GM04503 (cell line): ENCODE data around the gene ERBB3.
"Not testable (repeated sequence)": the region's sequence is repeated elsewhere in the genome, so short reads cannot be mapped to it uniquely, and the experiment has no call there.

ENCODE experiments used
- DNase-seq: peaks from one replicate; pipeline ENCODE4 v3.0.0-alpha.2; 2012; ENCODE audit warnings: low read depth

The ERBB3 gene

DNA sequence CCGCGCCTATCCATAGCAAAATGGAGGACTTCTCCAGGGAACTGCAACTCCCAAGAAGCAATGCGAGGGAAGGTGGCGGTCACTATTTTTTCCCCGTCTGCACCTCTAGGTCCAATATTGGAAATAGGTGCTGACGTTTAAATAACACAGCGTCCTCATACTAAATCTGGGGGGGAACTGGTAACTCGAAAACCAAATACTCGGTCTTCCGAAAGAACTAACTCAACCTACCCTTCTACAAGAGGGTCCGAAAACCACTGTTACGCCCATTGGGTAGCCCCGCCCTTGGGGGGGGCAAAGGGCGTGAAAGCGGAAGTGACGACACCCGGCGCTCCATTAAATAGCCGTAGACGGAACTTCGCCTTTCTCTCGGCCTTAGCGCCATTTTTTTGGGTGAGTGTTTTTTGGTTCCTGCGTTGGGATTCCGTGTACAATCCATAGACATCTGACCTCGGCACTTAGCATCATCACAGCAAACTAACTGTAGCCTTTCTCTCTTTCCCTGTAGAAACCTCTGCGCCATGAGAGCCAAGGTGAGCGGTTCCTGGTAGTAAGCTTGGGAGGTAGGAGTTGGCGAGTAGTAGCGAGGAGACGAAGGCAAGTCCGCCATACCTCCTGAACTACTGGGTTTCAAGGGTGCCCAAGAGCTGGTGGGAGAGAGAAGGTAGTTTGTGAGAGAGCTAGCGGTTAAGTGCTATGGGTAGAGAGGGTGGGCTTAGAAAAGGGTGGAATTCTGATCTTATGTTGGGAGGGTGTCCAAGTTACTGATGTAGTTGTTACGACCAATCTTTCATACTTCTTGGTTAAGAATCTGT lies 36.5 kb downstream of the ERBB3 start, which contains the start of gene RPL41:
Gene RPL41 (plus strand): TSS at position 367 of the 815 bp plus-strand sequence.
- DNase-seq = peak; percentile 74

GRCh38 chr12:56117082-56117706 lies 37.2 kb downstream of the ERBB3 start:
- DNase-seq = not testable (repeated sequence)

DNA sequence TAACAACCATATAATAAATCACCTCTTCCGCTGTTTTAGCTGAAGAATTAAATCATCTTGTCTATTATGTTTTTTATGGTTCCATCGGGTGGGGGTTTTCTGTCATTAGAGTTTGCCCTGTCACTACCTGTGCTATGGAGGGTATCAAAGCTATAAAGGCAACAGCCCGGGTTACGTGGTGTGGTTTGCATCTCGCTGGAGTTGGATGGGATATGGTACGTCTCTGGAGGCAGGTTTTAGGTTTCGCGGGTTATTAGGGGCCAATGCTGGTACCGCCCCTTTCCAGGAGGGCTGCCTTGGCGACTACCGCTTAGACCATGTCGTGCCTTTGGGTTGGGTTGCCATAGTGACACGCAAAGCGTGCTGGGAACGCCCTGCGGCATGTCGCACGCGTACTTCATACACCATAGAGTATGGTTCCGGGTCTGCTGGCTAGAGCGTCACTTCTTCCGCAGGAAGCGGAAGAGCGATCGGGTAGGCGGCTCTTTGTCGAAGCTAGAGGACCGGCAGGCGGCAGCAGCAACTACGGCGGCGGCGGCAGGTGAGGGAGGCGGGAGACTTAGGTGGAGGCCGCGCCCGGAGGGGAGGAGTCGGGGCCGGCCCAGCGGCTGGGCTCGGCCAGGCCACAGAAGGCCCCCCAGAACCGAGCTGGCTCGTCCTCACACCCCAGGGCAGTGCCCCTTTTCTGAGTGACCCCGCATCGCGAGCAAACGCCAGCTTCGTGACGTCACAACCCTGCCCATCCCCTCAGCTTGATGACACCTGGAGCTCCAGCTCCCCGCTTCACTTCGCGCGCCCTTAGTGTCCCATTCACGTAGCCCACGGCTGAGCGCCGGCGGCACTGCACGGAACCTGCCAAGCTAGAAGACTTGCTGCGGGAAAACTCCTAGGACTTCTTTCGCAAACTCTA lies 38.1 kb downstream of the ERBB3 start, which contains the start of gene ZC3H10:
Gene ZC3H10 (plus strand): TSS at position 489 of the 910 bp plus-strand sequence. CDS start 2,297 bp downstream, outside the sequence.
- DNase-seq = peak; percentile 95

- no peak for DNase-seq
These were observed 38.9 kb downstream of the ERBB3 start for GRCh38 chr12:56118688-56119357.

- peak; percentile 87 for DNase-seq
These were observed 39.4 kb downstream of the ERBB3 start for GRCh38 chr12:56119361-56119796.

GRCh38 chr12:56120158-56120846 lies 40.3 kb downstream of the ERBB3 start:
- no peak for DNase-seq

- no peak for DNase-seq
These were observed 41.4 kb downstream of the ERBB3 start for GRCh38 chr12:56121204-56121870.

- DNase-seq = no peak
These were observed 42.7 kb downstream of the ERBB3 start for GRCh38 chr12:56122637-56123036.

DNA sequence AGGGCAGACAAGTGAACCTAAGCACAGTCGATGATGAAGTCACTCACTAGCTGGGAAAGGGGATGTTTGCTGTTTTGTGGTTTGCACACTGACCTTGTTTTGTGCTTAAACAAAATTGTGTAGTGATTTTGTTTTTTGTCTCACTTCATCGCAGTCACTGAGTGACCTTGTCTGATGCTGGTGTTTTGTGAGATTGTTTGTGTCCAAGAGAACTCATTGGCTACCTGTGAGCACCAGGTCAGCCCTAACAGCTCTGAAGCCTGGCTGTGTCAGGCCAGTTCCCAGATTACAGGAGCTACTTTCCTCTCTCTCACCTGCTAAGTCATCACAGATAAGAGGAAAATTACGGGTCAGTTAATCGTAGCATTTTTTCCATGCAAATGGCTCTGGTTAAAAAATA lies 44.2 kb downstream of the ERBB3 start:
- DNase-seq = no peak

GRCh38 chr12:56126732-56127239 lies 46.8 kb downstream of the ERBB3 start:
- DNase-seq = no peak

- no peak for DNase-seq
These were observed 47.5 kb downstream of the ERBB3 start for GRCh38 chr12:56127485-56127887.

- DNase-seq = peak; percentile 99
These were observed 48.1 kb downstream of the ERBB3 start, which contains the start of gene ESYT1 for GRCh38 chr12:56127888-56128669. Gene ESYT1 (plus strand): TSS chr12:56128267. CDS start chr12:56128320, 53 bp downstream.

GRCh38 chr12:56128670-56129205 lies 48.8 kb downstream of the ERBB3 start:
- DNase-seq = no peak

GRCh38 chr12:56129206-56129941 lies 49.4 kb downstream of the ERBB3 start:
- DNase-seq = no peak

DNA sequence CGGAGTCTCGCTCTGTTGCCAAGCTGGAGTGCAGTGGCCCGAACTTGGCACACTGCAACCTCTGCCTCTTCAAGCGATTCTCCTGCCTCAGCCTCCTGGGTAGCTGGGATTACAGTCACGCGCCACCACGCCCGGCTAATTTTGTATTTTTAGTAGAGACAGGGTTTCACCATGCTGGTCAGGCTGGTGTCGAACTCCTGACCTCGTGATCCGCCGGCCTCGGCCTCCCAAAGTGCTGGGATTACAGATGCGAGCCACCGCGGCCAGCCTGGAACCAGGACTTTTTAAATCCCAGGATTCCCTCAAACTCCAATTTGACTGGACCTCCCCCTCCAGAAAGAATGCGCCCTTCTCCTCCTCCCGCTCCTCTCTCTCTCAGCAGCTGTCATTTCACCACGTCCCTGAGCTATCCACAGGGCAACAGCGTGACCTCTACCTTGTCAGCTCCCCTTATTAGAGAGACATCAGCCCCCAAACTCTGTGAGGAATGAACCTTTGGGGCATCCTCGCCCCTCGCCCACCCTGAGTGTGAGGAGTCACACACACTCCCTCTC lies 50.1 kb downstream of the ERBB3 start:
- DNase-seq = no peak

GRCh38 chr12:56130876-56131275 lies 50.9 kb downstream of the ERBB3 start:
- DNase-seq = no peak

- DNase-seq = no peak
These were observed 54.9 kb downstream of the ERBB3 start for GRCh38 chr12:56134897-56135296.
